GM19328 (cell line): ENCODE results near the gene SPPL3.
"Not testable (repeated sequence)": the region's sequence is repeated elsewhere in the genome, so short reads cannot be mapped to it uniquely, and the experiment has no call there.

Source experiments
- ATAC-seq: cut with Tn5 transposase; IDR thresholded peaks from one replicate; pipeline ENCODE4 v1.9.1; 2021; ENCODE audit warnings: mild to moderate bottlenecking, moderate library complexity; ENCODE audit not compliant: unreplicated experiment

SPPL3 gene

DNA sequence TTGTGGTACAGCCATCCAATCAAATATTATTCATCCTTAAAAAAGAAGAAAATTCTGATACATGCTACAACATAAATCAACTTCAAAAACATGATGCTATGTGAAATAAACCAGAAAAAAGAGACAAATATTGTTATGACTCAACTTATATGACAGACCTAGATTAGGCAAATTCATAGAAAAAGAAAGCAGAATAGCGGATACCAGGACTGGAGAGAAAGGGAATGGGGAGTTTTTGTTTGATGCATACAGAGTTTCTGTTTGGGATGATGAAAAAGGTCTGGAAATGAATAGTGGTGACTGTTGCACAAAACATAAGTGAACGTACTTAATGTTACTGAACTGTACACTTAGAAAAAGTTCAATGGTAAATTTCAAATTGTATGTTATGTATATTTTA lies 82.3 kb downstream of the SPPL3 start:
- ATAC-seq: no peak

DNA sequence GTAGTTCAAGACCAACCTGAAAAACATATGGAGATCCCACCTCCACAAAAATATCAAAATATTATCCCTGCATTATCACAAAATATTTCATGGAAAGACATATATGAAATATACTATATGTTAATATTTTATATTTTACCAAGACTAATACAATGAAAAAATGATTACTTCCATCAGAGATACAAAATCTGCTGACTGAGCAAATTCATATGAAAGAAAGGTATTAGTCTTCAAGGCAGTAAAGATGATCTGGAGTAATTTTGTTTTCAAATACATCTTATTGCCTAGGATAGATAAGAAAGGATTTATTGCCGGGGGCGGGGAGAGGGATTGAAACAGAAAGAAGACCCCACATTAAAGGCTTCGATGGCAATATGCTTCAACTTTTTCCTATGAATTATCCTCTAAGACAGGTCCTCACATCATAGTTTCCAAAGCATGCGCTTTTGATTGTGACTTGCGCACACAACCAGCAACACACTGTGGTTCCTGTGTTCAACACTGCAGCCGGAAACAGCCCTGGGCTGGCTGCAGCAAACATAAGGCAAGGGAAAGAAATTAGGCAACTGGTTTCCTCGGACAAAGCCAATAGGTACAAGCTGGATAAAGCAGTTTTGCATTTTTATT lies 83.2 kb downstream of the SPPL3 start:
- ATAC-seq: no peak

DNA sequence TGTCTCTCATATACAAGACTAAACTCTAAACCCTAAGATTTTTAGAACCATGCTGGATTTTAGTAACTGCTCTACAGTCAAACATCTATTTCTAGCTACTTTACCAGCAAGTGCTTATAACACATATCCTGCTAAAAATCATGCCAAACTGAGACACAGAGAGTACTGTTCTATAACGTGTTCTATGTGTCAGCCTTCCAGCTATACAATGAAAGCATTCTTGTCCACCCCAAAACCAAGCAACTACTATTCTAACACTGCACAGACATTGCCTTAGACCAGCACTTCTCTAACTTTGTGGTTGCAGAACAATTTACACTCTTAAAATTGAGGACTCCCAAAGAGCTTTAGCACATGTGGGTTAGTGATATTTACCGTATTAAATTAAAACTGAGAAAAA lies 85.7 kb downstream of the SPPL3 start:
- ATAC-seq: no peak

DNA sequence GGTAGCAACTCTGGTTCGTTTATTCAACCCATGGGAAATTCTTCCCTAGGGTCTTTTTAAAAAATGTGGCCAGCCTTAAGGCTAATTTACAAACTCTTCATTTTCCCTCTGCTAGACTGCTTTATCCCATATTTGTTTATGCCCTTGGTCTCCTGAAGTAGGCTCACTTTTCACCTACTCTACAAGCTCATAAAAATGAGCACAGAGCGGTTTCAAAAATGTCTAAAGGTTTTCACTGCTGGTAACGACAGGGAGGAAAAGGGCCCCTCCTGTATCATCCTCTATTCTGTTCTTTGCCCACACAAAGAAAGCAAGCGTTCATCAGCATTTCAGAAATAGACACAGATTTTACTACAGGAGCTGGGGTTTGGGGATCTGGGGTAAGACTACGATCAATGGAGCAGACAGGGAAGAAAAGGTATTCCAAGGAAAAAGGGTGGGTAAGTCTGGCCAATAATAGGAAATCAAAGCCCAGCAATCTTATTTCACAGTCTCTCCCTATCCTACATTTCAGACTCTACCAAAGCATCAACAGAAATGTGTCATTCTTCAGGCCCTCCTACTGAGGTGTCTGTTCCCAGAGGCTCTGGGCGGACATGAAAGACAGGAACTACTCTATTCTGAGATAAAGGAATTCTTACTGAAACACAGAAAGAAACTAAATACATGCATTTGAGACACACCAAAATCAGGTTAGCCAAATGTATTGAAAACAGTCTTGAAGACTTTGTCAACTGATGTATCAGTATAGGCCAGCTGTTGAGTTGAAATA lies 86.4 kb downstream of the SPPL3 start:
- ATAC-seq: no peak

DNA sequence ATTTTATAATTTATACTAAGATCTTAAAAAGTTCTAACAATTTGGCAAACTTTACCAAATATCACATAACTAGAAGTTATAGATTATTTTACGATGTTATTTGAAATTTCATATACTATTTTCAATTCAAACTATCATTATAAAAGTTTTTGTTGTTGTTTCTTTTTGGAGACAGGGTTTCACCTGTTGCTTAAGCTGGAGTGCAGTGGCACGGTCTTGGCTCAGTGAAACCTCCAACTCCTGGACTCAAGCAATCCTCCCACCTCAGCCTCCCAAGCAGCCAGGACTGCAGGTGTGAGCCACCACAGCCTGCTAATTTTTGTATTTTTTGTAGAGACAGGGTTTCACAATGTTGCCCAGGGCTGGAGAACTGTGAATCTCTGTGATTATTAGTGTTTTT lies 87.8 kb downstream of the SPPL3 start:
- no peak for ATAC-seq

DNA sequence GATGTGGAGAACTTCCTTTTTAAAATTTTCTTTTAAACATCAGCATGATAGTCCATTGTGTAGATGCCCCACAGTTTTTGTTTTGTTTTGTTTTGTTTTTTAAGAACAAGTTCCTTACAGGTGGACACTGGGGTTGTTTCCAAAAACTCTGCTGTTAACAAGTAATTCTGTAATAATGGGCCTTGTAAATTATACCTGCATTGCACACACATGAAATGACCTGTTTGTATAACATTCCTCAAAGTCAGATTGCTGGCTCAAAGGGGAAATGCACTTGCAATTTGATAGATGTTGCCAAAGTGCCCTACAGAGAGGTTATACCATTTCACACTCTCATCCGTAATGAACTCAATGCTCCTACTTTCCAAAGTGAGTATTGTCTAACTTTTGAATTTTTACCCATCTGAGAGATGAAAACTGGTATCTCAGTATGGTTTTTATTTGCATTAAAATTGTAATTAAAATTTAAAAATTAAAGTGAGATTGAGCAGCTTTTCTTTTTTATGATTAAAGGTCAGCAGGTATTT lies 89.2 kb downstream of the SPPL3 start:
- ATAC-seq: no peak

DNA sequence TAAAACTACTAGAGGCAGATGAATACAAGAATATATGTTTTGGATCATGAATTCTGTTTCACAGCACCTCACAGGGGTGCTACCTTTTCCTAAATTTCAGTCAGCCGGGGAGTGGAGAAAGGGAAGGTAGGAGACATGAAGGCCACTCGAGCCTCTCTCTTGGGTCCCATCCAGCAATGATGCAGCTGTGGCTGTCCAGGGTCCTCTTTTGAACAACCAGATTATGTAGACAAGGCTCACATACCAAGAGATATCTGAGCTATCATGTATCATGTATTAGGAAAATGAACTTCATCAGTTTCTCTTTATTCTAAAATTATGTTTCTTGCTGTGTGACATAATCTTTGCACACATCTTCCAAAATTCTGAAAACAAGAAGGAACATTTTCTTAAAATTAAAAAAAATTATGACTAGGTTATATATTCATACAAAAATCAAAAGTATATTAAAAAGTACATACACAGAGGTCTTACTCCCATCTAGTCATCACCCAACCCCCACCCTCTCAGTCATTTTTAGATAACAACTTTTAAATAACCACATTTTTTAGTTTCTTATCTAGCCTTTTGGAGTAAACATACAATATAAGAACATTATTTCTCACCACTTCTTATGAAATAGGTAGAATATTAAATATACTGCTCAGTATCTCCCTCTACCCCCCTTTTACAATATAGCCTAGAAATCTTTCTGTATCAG lies 89.8 kb downstream of the SPPL3 start:
- ATAC-seq: no peak

DNA sequence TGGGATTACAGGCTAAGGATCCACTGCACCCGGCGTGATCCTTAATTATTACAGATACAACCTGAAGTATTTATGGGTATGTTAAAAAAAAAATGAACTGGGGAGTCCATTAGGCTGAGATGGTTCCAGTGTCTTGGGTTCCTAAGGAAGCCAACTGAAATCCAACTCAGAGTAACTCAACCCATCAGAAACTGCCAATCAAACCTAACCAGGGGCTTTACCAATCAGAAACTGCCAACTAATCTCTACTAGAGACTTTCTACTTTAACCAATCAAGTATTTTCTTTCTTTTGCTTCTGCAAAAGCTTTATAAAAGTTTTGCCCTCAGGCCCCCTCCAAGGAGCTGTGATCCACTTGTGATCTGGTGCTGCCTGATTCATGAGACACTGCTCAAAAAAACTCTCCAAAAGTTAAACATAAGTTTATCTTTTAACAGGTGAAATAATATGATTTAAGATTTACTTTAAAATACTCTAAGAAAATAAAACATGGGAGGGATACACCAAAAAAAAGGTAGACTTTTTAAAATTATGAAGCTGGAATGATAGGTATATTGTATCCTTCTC lies 90.5 kb downstream of the SPPL3 start:
- no peak for ATAC-seq

DNA sequence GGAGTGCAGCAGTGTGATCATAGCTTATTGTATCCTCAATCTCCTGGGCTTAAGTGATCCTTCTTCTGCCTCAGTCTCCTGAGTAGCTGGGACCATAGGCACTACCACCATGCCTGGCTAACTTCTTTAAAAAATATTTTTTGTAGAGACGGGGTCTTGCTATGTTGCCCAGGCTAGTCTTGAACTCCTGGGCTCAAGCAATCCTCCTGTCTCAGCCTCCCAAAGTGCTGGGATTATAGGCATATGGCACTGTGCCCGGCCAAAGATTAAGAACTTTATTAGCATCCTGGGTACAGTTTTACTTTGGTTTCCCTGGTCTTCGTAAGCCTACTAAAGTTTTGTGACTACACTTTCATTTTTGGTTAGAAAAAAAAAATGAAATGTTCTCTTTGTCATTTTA lies 94.1 kb downstream of the SPPL3 start:
- no peak for ATAC-seq

DNA sequence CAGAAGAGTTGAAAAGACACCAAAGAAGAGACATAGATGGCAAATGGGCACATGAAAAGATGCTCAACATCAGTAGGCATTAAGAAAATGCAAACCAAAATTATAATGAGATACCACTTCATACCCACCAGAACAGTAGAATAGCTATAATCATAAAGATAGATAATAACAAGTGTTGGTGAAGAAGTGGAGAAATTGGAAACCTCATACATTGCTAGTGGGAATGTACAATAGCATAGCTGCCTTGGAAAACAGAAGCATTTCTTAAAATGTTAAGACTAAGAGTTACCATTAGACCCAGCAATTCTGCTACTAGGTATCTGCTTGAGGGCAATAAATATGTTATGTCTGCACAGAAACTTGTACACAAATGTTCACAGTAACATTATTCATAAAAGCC lies 99.7 kb downstream of the SPPL3 start:
- no peak for ATAC-seq

DNA sequence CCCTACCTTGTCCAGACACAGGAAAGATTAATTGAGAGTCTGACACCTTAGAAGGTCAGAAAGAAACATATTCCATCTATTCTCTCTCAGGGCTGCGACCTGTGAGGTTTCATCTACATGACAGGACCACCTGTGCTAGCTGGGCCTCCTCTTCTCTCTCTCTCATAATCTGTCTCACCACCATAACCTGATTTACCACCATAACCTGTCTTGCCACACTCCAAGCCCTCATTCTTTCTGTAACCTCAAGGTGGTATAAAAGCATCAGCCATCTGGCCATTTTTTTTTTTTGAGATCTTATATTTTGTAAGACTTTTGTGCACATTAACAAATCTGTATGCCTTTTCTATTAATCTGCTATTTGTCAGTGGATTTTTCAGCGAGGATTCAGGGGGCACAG lies 103.0 kb downstream of the SPPL3 start:
- ATAC-seq: no peak

DNA sequence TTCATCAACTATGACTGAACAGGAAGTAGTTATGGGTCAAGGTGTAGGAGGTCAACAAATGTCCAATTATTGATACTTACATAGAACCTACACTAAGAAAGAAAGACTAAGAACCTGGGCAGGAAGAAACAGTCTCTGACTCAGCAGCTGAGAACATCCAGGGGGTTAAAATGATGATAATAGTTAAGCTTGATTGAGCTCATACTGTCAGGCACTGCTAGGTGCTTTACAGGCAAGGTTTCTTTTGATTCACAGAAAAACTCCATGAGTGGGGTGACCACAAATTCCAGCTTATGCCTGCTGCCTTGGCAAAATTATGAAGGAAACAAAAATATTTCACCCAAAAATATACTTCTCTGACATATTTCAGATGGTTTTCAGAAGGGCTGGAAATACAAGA lies 103.5 kb downstream of the SPPL3 start:
- no peak for ATAC-seq

DNA sequence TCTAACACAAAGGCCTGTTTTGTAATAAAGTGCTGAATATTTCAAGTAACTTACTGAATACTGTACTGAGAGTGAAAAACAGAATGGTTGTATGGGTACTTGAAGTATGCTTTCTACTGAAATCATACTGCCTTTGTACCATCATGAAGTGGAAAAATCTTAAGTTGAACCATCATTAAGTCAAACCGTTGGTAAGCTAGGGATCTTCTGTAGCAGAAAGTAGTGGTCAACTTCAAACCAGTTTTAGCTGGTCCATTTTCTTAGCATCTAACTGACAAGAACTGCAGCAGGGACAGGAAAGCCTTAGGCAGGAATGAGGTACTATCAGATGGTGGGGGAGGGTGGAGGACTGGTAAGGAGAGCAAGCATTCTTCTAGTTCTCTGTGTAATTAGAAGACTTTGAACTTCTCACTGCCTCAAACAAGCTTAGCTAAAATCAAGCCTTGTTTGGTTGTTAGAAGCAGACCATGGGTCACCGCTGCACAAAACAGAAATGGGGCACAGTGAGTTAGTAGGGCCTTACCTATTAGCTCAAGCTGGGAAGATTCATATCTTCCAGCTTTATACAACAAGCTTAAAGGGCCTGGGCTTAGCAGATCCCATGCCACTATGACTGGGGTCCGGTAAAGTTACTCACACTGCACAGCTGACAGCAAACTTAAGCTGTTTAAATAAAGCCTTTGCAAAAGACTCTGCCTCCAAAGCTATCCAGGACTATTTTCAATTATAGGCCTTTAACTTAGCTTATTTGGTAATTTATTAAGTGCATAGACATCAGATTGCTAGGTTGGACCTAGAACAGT lies 104.7 kb downstream of the SPPL3 start:
- no peak for ATAC-seq

DNA sequence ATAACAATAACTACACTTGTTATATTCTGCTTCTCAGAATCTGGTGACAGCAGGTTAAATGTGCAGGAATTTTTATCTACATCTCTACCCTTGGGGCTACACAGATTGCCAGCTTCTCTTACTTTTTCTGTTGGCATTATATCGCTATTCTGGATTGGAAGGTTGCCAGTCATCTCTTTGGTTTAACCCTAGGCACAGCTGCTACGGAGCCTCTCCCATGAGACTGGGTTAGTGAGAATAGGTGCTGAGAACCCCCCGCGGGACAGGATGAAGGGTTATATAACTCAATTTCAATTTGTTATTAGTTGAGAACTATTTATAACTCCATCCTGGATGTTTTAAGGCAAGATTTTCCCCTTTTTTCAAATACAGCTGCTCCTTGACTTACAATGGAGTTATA lies 105.5 kb downstream of the SPPL3 start:
- ATAC-seq: no peak

DNA sequence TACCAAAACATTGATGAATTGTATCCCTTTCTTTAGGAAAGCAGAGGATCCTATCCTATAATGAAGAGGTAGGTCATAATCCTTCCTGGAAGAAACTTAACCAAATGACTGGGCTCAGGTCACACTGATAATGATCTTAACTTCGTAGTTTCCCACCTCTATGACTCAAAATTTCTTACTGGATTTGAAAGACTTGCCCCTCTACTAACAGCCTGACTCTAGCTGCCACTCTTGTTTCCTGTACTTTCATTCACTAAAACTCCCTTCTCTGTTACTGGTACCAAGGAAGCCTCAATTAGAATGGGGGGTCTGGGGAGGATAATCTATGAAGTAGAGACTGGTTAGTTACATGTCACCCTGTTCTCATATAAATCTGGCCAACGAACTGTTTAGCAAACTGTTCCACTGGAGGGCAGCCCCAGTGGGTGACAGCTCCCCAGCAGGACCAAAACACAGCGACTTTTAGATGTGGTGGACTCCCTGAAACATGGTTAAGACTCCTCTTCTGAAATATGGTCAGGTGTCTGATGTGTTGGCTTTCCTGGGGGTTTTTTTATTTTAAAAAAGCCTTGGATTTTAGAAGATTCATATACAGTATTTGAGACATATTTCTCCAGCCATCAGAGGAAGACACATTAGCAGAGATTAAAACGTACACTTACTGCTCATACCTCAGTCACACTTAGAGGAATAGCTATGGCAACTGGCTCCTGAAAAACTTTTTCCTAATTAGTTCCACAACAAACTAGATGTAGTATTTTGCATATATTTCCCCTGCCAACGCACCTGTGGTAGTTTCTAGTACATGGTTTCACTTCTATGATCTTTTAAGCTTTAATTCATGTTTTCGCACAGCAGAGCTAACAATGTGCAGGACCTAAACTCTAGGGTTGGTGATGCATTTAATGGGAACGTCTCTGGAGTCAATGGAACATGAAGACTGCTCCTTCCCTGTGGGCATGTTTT lies 106.2 kb downstream of the SPPL3 start:
- ATAC-seq: no peak

DNA sequence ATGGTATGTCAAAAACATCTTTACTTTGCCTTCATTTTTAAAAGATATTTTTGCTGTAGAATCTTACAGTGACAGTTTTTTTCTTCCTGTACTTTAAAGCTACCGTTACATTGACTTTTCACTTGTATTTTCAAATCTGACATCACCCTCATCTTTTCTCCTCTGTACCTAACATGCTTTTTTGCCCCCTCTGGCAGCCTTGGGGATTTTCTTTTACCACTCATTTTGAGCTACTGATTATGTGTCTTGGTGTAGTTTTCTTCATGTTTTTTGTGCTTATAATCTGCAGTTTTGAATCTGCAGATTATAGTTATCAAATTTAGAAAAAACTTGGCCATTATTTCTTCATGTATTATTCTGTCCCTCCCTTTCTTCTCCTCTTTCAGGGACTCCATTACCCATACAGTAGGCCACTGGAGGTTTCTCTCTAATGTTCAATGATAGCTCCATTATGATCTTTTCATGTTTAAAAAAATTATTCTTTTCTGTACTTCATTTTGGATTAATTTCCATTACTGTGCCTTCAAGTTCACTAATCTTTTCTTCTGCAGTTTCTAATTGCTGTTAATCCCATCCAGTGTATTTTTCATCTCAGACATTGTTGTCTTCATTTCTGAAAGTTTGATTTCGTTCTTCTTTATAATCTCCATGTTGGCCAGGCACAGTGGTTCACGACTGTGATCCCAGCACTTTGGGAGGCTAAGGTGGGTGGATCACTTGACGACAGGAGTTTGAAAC lies 108.5 kb downstream of the SPPL3 start:
- no peak for ATAC-seq

DNA sequence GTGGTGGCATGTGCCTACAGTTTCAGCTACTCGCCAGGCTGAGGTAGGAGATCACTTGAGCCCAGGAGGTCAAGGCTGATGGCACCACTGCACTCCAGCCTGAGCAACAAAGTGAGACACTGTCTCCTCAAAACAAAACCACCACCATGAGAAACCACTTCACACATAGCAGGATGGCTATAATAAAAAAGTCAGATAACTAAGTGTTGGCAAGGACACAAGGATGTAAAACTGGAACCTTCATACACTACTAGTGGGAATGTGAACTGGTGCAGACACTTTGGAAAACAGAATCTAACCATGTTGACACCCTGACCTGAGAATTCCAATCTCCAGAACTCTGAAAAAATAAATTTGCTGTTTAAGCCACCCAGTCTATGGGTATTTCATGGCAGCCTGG lies 110.8 kb downstream of the SPPL3 start:
- ATAC-seq: no peak

DNA sequence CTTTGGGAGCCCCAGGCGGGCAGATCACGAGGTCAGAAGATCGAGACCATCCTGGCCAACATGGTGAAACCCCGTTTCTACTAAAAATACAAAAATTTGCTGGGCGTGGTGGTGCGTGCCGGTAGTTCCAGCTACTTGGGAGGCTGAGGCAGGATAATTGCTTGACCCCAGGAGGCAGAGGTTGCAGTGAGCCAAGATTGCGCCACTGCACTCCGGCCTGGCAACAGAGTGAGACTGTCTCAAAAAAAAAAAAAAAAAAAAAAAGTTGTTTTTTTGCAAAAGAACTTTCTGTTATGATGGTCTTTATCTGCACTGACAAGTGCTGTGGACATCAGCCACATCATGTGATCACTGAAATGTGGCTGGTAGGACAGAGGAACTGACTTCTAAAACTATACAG lies 111.7 kb downstream of the SPPL3 start:
- ATAC-seq: not testable (repeated sequence)

DNA sequence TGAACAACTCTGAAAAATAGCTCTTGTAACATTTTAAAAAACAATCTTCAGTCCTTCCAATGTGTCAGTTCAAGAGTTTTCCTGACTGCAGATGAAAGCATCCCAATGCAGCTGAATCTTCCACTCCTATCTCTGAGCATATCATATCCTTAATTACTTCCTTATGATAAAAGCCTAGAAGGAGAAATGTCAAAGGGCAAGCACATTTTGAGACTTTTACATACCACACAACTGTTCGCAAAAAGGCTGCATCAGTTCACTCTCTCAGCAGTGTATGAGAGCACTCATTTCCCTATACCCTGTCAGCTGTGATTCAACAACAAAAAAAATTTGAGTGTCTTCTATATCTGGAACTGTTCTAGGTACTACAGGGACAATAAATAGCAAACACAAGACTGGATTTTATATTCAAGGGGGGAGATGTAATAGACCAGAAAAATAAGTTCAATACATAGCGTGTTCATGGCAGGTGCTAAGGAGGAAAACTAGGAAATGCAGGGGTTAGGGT lies 112.4 kb downstream of the SPPL3 start:
- no peak for ATAC-seq
